Psoas muscle (tissue), 8 donors: Measurements from ENCODE around the gene UTP14C. TPM values are rescaled to one million over a fixed set of nuclear protein-coding genes. Genes with fewer than 3 reads are reported as not detected.
"Not testable (repeated sequence)": the region's sequence is repeated elsewhere in the genome, so short reads cannot be mapped to it uniquely, and the experiment has no call there.

Source experiments
- ATAC-seq, 4 donors: fragments of 200-7000 bp; cut with Tn5 transposase; one replicate each; pipeline ENCODE4 v1.9.1; 2020; ENCODE audit warnings: moderate library complexity in 3 of 4, mild to moderate bottlenecking in 2 of 4
- DNase-seq, 2 donors: peaks; one replicate each; pipeline ENCODE4 v3.0.0-alpha.2; 2020
- H3K27ac ChIP-seq: fragments of 200-600 bp; one replicate; pipeline ENCODE4 v1.8.0; 2022
- H3K27me3 ChIP-seq, 3 donors: fragments of 200-600 bp in 1 of 3; one replicate each; pipeline versions ENCODE4 v1.6.1 to v1.8.0; 2013 to 2022; ENCODE audit warnings: low read length in 2 of 3, mild to moderate bottlenecking in 2 of 3, moderate library complexity in 1 of 3; ENCODE audit not compliant: insufficient read depth in 3 of 3
- H3K36me3 ChIP-seq, 2 donors: fragments of 200-600 bp in 1 of 2; one replicate each; pipeline versions ENCODE4 v1.6.1 to v1.8.0; 2013 to 2022; ENCODE audit warnings: low read depth in 1 of 2, mild to moderate bottlenecking in 1 of 2, moderate library complexity in 1 of 2; ENCODE audit not compliant: insufficient read depth in 1 of 2
- H3K4me1 ChIP-seq: fragments of 200-600 bp; one replicate; pipeline ENCODE4 v1.8.0; 2022
- H3K4me3 ChIP-seq: fragments of 200-600 bp; one replicate; pipeline ENCODE4 v1.8.0; 2022; ENCODE audit warnings: mild to moderate bottlenecking
- H3K9me3 ChIP-seq: fragments of 200-600 bp; one replicate; pipeline ENCODE4 v1.8.0; 2022
- CTCF ChIP-seq: fragments of 200-600 bp; IDR thresholded peaks from one replicate; pipeline ENCODE4 v1.8.0; 2022; ENCODE audit warnings: antibody characterized with exemption
- WGBS, 3 donors: extraction: QIAGEN DNeasy Blood & Tissue Kit; methylation state at CpG; one replicate each; pipeline versions ENCODE4 v1.1.6 to v1.1.7; 2013; 5-methylcytosine and 5-hydroxymethylcytosine counted together
- intact Hi-C, 2 donors: fragments of 100-400 bp; cut with DNase I; formaldehyde crosslinking; loops; one replicate each; pipeline versions ENCODE4 v1.11.0 to v1.14.2; 2022
- polyA plus RNA-seq, 3 donors: library from polyadenylated mRNA; stranded (reverse); fragments of 200-250 nt; gene quantifications; one replicate each; pipeline ENCODE4 v1.2.3, GENCODE V29; 2013
- total RNA-seq, 4 donors: library from RNA; stranded (reverse); fragmentation: NEBNext Ultra II Directional in 2 of 4; extraction: Animal tissue kit (Norgen Biotek cat#: 25700) in 2 of 4; gene quantifications; one replicate each; pipeline versions ENCODE4 v1.2.1 to v1.2.4, GENCODE V29; 2021 to 2023
- donor health status: healthy with polysubstance abuse.
- donor health status: DM: no; HTN: no; CAD: no; lungs with moderate emphysema.
- donor health status: Bipolar disorder and iron deficiency.
- donor health status: healthy.
- donor health status: DM: yes; HTN: yes; CAD: no.
- donor health status: DM: no; HTN: no; CAD: no.
- donor health status: DM: no; HTN: no; CAD: no.
- donor health status: DM: yes; HTN: yes; CAD: no.

The UTP14C gene
- total and polyA plus RNA-seq, 7 donors: 5.0 to 10.9 (median 9.0) TPM

DNA sequence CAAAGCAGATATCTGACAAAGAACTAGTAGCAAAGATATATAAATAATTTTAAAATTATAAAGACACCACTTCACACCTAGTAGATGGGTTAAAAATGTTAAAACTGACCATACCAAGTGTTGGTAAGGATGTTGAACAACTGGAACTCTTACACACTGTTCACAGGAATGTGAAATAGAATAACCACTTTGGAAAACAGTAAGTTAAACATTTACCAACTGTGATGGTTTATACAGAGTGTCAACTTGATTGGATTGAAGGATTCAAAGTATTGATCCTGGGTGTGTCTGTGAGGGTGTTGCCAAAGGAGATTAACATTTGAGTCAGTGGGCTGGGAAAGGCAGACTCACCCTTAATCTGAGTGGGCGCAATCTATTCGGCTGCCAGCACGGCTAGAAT, 19.2 kb downstream of the UTP14C start:
- Histone ChIP-seq H3K9me3 (no peaks in the 10 kb centered on the region), H3K4me3 (no peak overlapping the region), H3K27me3 (no peaks in the 10 kb centered on the region), H3K4me1 (no peaks in the 10 kb centered on the region), H3K27ac (no peak overlapping the region), H3K36me3 (no peaks in the 10 kb centered on the region)
- intact Hi-C loops: no loop called here
- 93 to 94% (median 93%) methylated on average over 3 of the region's 3 CpGs for WGBS, 3 donors
- ATAC-seq (no peak), DNase-seq (no peak)
- no peak for TF ChIP-seq CTCF

- intact Hi-C loops: no loop called here
- H3K4me1 ChIP-seq: no peaks in the 10 kb centered on the region
- WGBS, 3 donors: 81 to 87% (median 86%) methylated on average over 3 of the region's 3 CpGs
- no peak overlapping the region for H3K27ac ChIP-seq
- H3K27me3 ChIP-seq: no peaks in the 10 kb centered on the region
- ATAC-seq: no peak
- H3K36me3 ChIP-seq: no peaks in the 10 kb centered on the region
- no peaks in the 10 kb centered on the region for H3K9me3 ChIP-seq
- no peak for TF ChIP-seq CTCF
- no peak overlapping the region for H3K4me3 ChIP-seq
- no peak for DNase-seq
Measured at GRCh38 chr13:52047463-52047862, 23.0 kb downstream of the UTP14C start.

DNA sequence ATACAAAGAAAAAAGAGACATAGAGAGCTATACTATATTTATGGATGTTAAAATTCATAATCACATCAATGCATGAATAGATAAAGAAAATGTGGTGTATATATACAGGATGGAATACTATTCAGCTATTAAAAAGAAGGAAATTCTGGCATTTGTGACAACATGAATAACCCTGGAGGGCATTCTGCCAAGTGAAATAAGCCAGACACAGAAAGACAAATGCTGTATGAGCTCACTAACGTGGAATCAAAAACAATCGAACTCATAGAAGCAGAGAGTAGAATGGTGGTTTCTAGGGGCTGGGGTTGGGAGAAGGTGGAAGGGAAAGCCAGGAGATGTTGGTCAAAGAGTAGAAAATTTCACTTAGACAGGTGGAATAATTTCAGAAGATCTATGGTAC, 24.0 kb downstream of the UTP14C start:
- intact Hi-C loops: no loop called here
- Histone ChIP-seq H3K36me3 (no peaks in the 10 kb centered on the region), H3K4me3 (no peak overlapping the region), H3K4me1 (no peaks in the 10 kb centered on the region), H3K27ac (no peak overlapping the region), H3K27me3 (no peaks in the 10 kb centered on the region), H3K9me3 (no peaks in the 10 kb centered on the region)
- no peak for TF ChIP-seq CTCF
- DNase-seq (no peak), ATAC-seq (no peak)
- 53 to 58% (median 57%) methylated on average over 2 of the region's 2 CpGs for WGBS, 3 donors

- no peaks in the 10 kb centered on the region for H3K9me3 ChIP-seq
- WGBS, 3 donors: 80 to 85% (median 81%) methylated on average over 7 of the region's 7 CpGs
- TF ChIP-seq CTCF: no peak
- no peak overlapping the region for H3K27ac ChIP-seq
- no peak for DNase-seq
- no peaks in the 10 kb centered on the region for H3K27me3 ChIP-seq
- intact Hi-C loops: no loop called here
- H3K4me3 ChIP-seq: no peak overlapping the region
- H3K4me1 ChIP-seq: no peaks in the 10 kb centered on the region
- ATAC-seq: no peak
- H3K36me3 ChIP-seq: no peaks in the 10 kb centered on the region
Measured at GRCh38 chr13:52051400-52051799, 26.9 kb downstream of the UTP14C start.

GRCh38 chr13:52053460-52053859, 29.0 kb downstream of the UTP14C start:
- WGBS, 3 donors: 39 to 67% (median 60%) methylated on average over 4 of the region's 4 CpGs
- no peak for TF ChIP-seq CTCF
- intact Hi-C loops: no loop called here

GRCh38 chr13:52061064-52061463, 36.6 kb downstream of the UTP14C start:
- H3K4me3 ChIP-seq, ATAC-seq, intact Hi-C loops, DNase-seq, H3K36me3 ChIP-seq, H3K9me3 ChIP-seq, H3K27me3 ChIP-seq, H3K4me1 ChIP-seq, H3K27ac ChIP-seq: not testable (repeated sequence)
- 76 to 84% (median 83%) methylated on average over 3 of the region's 3 CpGs for WGBS, 3 donors

More at GRCh38 chr13:52053460-52053859, 29.0 kb downstream of the UTP14C start:
- Histone ChIP-seq H3K4me1 (no peaks in the 10 kb centered on the region), H3K27me3 (no peaks in the 10 kb centered on the region), H3K4me3 (no peak overlapping the region), H3K27ac (no peak overlapping the region), H3K36me3 (no peaks in the 10 kb centered on the region), H3K9me3 (no peaks in the 10 kb centered on the region)
- ATAC-seq (no peak), DNase-seq (no peak)
